ENCODE data around the gene RAD51D. TPM values are rescaled to one million over a fixed set of nuclear protein-coding genes. Genes with fewer than 3 reads are reported as not detected.

The RAD51D gene
- total RNA-seq, 4 donors from 2014 or later: 7.8 to 15.6 (median 12.5) TPM

- H3K9me3 ChIP-seq: no peaks in the 10 kb centered on the region
- TF ChIP-seq POLR2A (IDR thresholded peaks at IDR 0.05) (no peak), CTCF (IDR thresholded peaks at IDR 0.05) (peak in 2 of 6 experiments; percentile 3 to 7)
- WGBS, 2 donors: 1% methylated on average over 15 to 24 of the region's 26 CpGs
- peak overlapping the region; percentile 93 to 97 (median 94) for H3K27ac ChIP-seq
- H3K4me3 ChIP-seq (replicated peaks in 1 of 3): peak overlapping the region; percentile 70 to 88 (median 80)
- intact Hi-C loops (cut with DNase I): no loop called here
- H3K4me1 ChIP-seq: peaks cover 20 to 21% of the 10 kb centered on the region in 2 donors
- H3K36me3 ChIP-seq: no peaks in the 10 kb centered on the region
- DNase-seq: peak; percentile 57 to 58
- H3K27me3 ChIP-seq: no peaks in the 10 kb centered on the region
Measured at GRCh38 chr17:35088356-35088880, 31.2 kb downstream of the RAD51D start.

- Histone ChIP-seq H3K4me3 (replicated peaks in 1 of 3) (peak overlapping the region; percentile 70 to 88 (median 80)), H3K36me3 (no peaks in the 10 kb centered on the region), H3K27ac (peak overlapping the region; percentile 93 to 97 (median 94)), H3K9me3 (no peaks in the 10 kb centered on the region), H3K4me1 (peaks cover 20 to 22% of the 10 kb centered on the region in 2 donors), H3K27me3 (no peaks in the 10 kb centered on the region)
- TF ChIP-seq CTCF (IDR thresholded peaks at IDR 0.05): no peak
- TF ChIP-seq POLR2A (IDR thresholded peaks at IDR 0.05): peak in 1 of 2 donors; percentile 44
- 12 to 25% methylated on average over 9 of the region's 9 CpGs for WGBS, 2 donors
- intact Hi-C loops (cut with DNase I): no loop called here
- DNase-seq: peak; percentile 27 to 40
Measured at GRCh38 chr17:35087731-35088355, 31.8 kb downstream of the RAD51D start.

DNA sequence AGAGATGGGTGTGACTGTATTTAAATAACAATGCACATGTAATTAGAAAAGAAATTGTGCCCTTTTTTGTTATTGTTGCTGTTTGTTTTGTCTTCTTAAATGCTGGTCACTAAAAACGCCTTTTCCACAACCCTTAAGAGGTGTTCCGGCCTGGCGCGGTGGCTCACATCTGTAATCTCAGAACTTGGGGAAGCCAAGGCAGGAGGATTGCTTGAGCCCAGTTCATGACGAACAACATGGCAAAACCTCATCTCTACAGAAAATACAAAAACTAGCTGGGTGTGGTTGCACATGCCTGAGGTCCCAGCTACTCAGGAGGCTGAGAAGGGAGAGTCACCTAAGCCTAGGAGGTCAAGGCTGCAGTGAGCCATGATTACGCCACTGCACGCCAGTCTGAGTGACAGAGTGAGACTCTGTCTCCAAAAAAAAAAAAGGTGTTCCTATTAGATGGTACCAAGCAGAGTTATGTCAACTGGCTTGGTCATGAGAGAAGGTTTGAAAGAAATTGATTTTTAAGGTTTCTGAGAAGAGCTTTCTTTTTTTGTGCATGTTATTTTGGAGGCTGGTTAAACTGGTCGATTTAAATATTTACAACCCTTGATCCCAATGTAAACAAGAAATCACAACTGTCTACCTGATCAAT lies 32.6 kb downstream of the RAD51D start:
- peak overlapping the region in 1 of 3 donors; percentile 80 for H3K4me3 ChIP-seq (replicated peaks in 1 of 3)
- peaks cover 27 to 30% of the 10 kb centered on the region in 2 donors for H3K4me1 ChIP-seq
- no peaks in the 10 kb centered on the region for H3K36me3 ChIP-seq
- intact Hi-C loops (cut with DNase I): no loop called here
- WGBS, 2 donors: 87 to 90% methylated on average over 8 of the region's 8 CpGs
- H3K9me3 ChIP-seq: no peaks in the 10 kb centered on the region
- no peaks in the 10 kb centered on the region for H3K27me3 ChIP-seq
- no peak for DNase-seq
- TF ChIP-seq POLR2A (IDR thresholded peaks at IDR 0.05) (no peak), CTCF (IDR thresholded peaks at IDR 0.05) (no peak)
- H3K27ac ChIP-seq: peak overlapping the region; percentile 93 to 97 (median 94)

GRCh38 chr17:35086164-35086563 lies 33.5 kb downstream of the RAD51D start:
- H3K9me3 ChIP-seq: no peaks in the 10 kb centered on the region
- peak overlapping the region in 1 of 3 donors; percentile 39 for H3K27ac ChIP-seq
- no peaks in the 10 kb centered on the region for H3K27me3 ChIP-seq
- H3K4me3 ChIP-seq (replicated peaks in 1 of 3): no peak overlapping the region
- H3K36me3 ChIP-seq: no peaks in the 10 kb centered on the region
- no peak for TF ChIP-seq CTCF (IDR thresholded peaks at IDR 0.05)
- TF ChIP-seq POLR2A (IDR thresholded peaks at IDR 0.05): no peak
- intact Hi-C loops (cut with DNase I): no loop called here
- DNase-seq: no peak
- H3K4me1 ChIP-seq: peaks cover 29 to 32% of the 10 kb centered on the region in 2 donors
- 95 to 100% methylated on average over 8 of the region's 8 CpGs for WGBS, 2 donors

- WGBS, 2 donors: 72 to 76% methylated on average over 2 of the region's 2 CpGs
- H3K9me3 ChIP-seq: no peaks in the 10 kb centered on the region
- H3K4me1 ChIP-seq: peaks cover 29 to 43% of the 10 kb centered on the region in 2 donors
- peak overlapping the region in 1 of 3 donors; percentile 39 for H3K27ac ChIP-seq
- H3K4me3 ChIP-seq (replicated peaks in 1 of 3): no peak overlapping the region
- no peaks in the 10 kb centered on the region for H3K36me3 ChIP-seq
- no peaks in the 10 kb centered on the region for H3K27me3 ChIP-seq
- intact Hi-C loops (cut with DNase I): no loop called here
- no peak for DNase-seq
- TF ChIP-seq CTCF (IDR thresholded peaks at IDR 0.05) (no peak), POLR2A (IDR thresholded peaks at IDR 0.05) (no peak)
Measured at GRCh38 chr17:35084987-35085386, 34.7 kb downstream of the RAD51D start.
